PC-3 (cell line): ENCODE data around the gene DMD. TPM values are rescaled to one million over a fixed set of nuclear protein-coding genes. Genes with fewer than 3 reads are reported as not detected.

Experiments used
- ATAC-seq: fragments of 200-7000 bp; cut with Tn5 transposase; 2 replicates; pipeline ENCODE4 v1.9.1; 2020; ENCODE audit warnings: mild to moderate bottlenecking, moderate library complexity
- BruUV-seq: library from RNA; stranded (reverse); fragments of 400-500 nt; replicated peaks from 2 replicates; lab custom pipeline; 2021; lab: Mats Ljungman, UMichigan
- CTCF ChIA-PET: fragments of 300-600 bp; sonication (Branson Sonifier 250); formaldehyde crosslinking; loops from one replicate; lab custom pipeline; 2022; ENCODE audit warnings: antibody characterized with exemption; lab: Charles Lee
- POLR2A ChIA-PET: fragments of 300-600 bp; sonication (Branson Sonifier 250); formaldehyde crosslinking; loops from one replicate; lab custom pipeline; 2022; ENCODE audit warnings: antibody characterized with exemption; ENCODE audit not compliant: unreplicated experiment; lab: Charles Lee
- DNase-seq: peaks from one replicate; pipeline ENCODE4 v3.0.0-alpha.2; 2015
- H2AFZ ChIP-seq: fragments of 300-600 bp; sonication (generic); 2 replicates; pipeline ENCODE4 v1.6.0; 2016; ENCODE audit warnings: antibody characterized with exemption, low read length
- H3F3A ChIP-seq: fragments of 300-600 bp; sonication (generic); one replicate; pipeline ENCODE4 v1.6.0; 2017; ENCODE audit warnings: antibody characterized with exemption, low read length, control low read depth, mild to moderate bottlenecking; ENCODE audit not compliant: unreplicated experiment
- H3K27ac ChIP-seq: fragments of 300-600 bp; sonication (generic); 2 replicates; pipeline ENCODE4 v1.5.1; 2016; ENCODE audit warnings: mild to moderate bottlenecking, low read length
- H3K27me3 ChIP-seq: fragments of 300-600 bp; sonication (generic); 2 replicates; pipeline ENCODE4 v1.6.1; 2016; ENCODE audit warnings: low read length, mixed read lengths
- H3K36me3 ChIP-seq: fragments of 300-600 bp; sonication (generic); 2 replicates; pipeline ENCODE4 v1.6.1; 2016; ENCODE audit warnings: low read depth, mixed run types, low read length, mixed read lengths
- H3K4me1 ChIP-seq: fragments of 300-600 bp; sonication (generic); 2 replicates; pipeline ENCODE4 v1.5.1; 2016; ENCODE audit warnings: low read length; ENCODE audit not compliant: insufficient read depth
- H3K4me2 ChIP-seq: fragments of 300-600 bp; sonication (generic); 2 replicates; pipeline ENCODE4 v1.6.0; 2016; ENCODE audit warnings: low read length
- H3K4me3 ChIP-seq: fragments of 300-600 bp; sonication (generic); 2 replicates; pipeline ENCODE4 v1.5.1; 2016; ENCODE audit warnings: mild to moderate bottlenecking, low read length, mixed read lengths
- H3K79me2 ChIP-seq: fragments of 300-600 bp; sonication (generic); 2 replicates; pipeline ENCODE4 v1.6.1; 2017; ENCODE audit warnings: low read length, mixed read lengths
- H3K9ac ChIP-seq: fragments of 300-600 bp; sonication (generic); 2 replicates; pipeline ENCODE4 v1.6.0; 2016; ENCODE audit warnings: mild to moderate bottlenecking, low read length
- H3K9me2 ChIP-seq: fragments of 300-600 bp; sonication (generic); replicated peaks from 2 replicates; pipeline ENCODE4 v1.6.1; 2016; ENCODE audit warnings: mixed run types, low read length, mixed read lengths
- H3K9me3 ChIP-seq: fragments of 300-600 bp; sonication (generic); 2 replicates; pipeline ENCODE4 v1.6.1; 2016; ENCODE audit warnings: low read length, mixed read lengths
- H4K20me1 ChIP-seq: fragments of 300-600 bp; sonication (generic); 2 replicates; pipeline ENCODE4 v1.6.1; 2016; ENCODE audit warnings: low read length, mixed read lengths
- CTCF ChIP-seq: fragments of 300-600 bp; sonication (generic); conservative IDR thresholded peaks from 2 replicates; pipeline ENCODE4 v1.5.1; 2017; ENCODE audit warnings: antibody characterized with exemption, low read depth, mild to moderate bottlenecking, low read length
- EZH2 ChIP-seq: fragments of 300-600 bp; sonication (generic); IDR thresholded peaks from one replicate; pipeline ENCODE4 v1.6.1; 2017; ENCODE audit warnings: antibody characterized with exemption, mild to moderate bottlenecking, low read length; ENCODE audit not compliant: unreplicated experiment
- EZH2phosphoT487 ChIP-seq: fragments of 300-600 bp; sonication (generic); IDR thresholded peaks from 2 replicates; pipeline ENCODE4 v1.6.1; 2018; ENCODE audit warnings: mild to moderate bottlenecking, antibody characterized with exemption, low read length, borderline replicate concordance
- intact Hi-C: fragments of 100-400 bp; cut with micrococcal nuclease; formaldehyde crosslinking; loops from 2 replicates; pipeline ENCODE4 v1.9.0; 2023
- total RNA-seq: library from RNA; depleted of rRNA; stranded (reverse); fragments of >200 nt; gene quantifications from 2 replicates; pipeline ENCODE4 v1.2.3, GENCODE V29; 2014

DMD gene
- total RNA-seq, 1 experiment from 2014 or later = not detected

- Histone ChIP-seq H3K36me3 (no peaks in the 10 kb centered on the region), H3K4me3 (no peak overlapping the region), H3K4me1 (no peaks in the 10 kb centered on the region), H3K9me2 (no peaks in the 10 kb centered on the region), H3K27ac (no peak overlapping the region), H3F3A (no peaks in the 10 kb centered on the region), H3K79me2 (no peaks in the 10 kb centered on the region), H3K9me3 (no peaks in the 10 kb centered on the region), H3K4me2 (no peak overlapping the region), H3K9ac (no peak overlapping the region), H3K27me3 (no peaks in the 10 kb centered on the region), H4K20me1 (no peaks in the 10 kb centered on the region), H2AFZ (no peak overlapping the region)
- intact Hi-C loops = no loop called here
- ChIA-PET POLR2A (no interaction called here), CTCF (no interaction called here)
- no peak for DNase-seq
- no peak for TF ChIP-seq EZH2phosphoT487
- no peak for TF ChIP-seq EZH2
- no peak for TF ChIP-seq CTCF
- no peak for ATAC-seq
- BruUV-seq = no TSS peak
Measured at GRCh38 chrX:31126205-31126604, 2085.1 kb downstream of the DMD start.

DNA sequence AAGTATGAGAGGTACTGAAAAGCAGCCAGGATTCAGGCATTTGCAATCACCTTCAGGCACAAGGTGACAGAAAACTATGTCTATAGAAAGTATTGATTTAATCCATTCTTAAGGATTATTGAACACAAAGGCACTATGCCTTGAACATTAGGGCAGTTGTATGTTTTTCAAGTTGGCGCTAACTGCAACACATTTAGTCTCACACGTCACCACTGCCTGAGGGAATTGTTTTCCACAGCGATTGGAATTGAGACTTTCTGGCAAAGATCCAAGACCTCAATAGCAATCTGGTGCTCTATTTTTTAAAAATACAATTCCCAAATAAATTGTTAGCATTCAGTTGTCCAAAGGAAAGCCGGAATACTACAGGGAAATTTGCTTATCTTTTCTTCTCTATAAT, 2086.8 kb downstream of the DMD start:
- Histone ChIP-seq H3K27ac (no peak overlapping the region), H3K9me2 (no peaks in the 10 kb centered on the region), H3K36me3 (no peaks in the 10 kb centered on the region), H3K4me1 (no peaks in the 10 kb centered on the region), H2AFZ (no peak overlapping the region), H3K4me3 (no peak overlapping the region), H3K4me2 (no peak overlapping the region), H3K9ac (no peak overlapping the region), H3K9me3 (no peaks in the 10 kb centered on the region), H4K20me1 (no peaks in the 10 kb centered on the region), H3K27me3 (no peaks in the 10 kb centered on the region), H3K79me2 (no peaks in the 10 kb centered on the region), H3F3A (no peaks in the 10 kb centered on the region)
- BruUV-seq = no TSS peak
- DNase-seq (no peak), ATAC-seq (no peak)
- intact Hi-C loops = no loop called here
- no peak for TF ChIP-seq CTCF
- TF ChIP-seq EZH2phosphoT487 = no peak
- TF ChIP-seq EZH2 = no peak
- POLR2A ChIA-PET = no interaction called here
- CTCF ChIA-PET = no interaction called here

DNA sequence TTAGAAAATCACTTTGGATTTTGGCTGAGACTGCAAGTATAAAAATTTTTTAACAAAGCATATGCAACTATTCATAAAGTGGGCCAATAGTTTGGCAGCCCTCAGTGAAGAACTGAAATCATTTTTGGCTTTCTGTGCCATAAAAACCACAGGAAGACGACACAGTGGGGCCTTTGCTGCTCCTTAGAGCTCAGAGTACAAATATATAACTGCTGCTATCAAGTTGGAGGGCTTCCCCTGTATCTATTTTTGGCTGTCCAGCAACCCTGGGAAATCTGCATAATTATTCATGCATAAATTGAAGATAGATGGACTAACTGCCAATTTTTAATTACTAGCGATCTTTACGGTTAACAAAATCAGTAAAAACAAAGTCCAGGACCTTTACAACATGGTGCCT, 2088.0 kb downstream of the DMD start:
- Histone ChIP-seq H4K20me1 (no peaks in the 10 kb centered on the region), H3K4me1 (no peaks in the 10 kb centered on the region), H3K27ac (no peak overlapping the region), H3F3A (no peaks in the 10 kb centered on the region), H3K9me2 (no peaks in the 10 kb centered on the region), H2AFZ (no peak overlapping the region), H3K9me3 (no peaks in the 10 kb centered on the region), H3K4me3 (no peak overlapping the region), H3K9ac (no peak overlapping the region), H3K79me2 (no peaks in the 10 kb centered on the region), H3K4me2 (no peak overlapping the region), H3K36me3 (no peaks in the 10 kb centered on the region), H3K27me3 (no peaks in the 10 kb centered on the region)
- intact Hi-C loops = no loop called here
- no peak for TF ChIP-seq EZH2
- TF ChIP-seq EZH2phosphoT487 = no peak
- no peak for TF ChIP-seq CTCF
- DNase-seq = no peak
- POLR2A ChIA-PET = no interaction called here
- no peak for ATAC-seq
- no TSS peak for BruUV-seq
- CTCF ChIA-PET = no interaction called here
